NCI-H510A (cell line): Measurements from ENCODE around the gene KPNA2.
A peak's percentile ranks its signal among the peaks of the same experiment; 100 is the strongest.
"Not testable (repeated sequence)": the region's sequence is repeated elsewhere in the genome, so short reads cannot be mapped to it uniquely, and the experiment has no call there.

ENCODE experiments used
- DNase-seq: peaks from one replicate; lab custom pipeline; 2025; lab: John Stamatoyannopoulos, UW

KPNA2 gene

GRCh38 chr17:68020409-68020756, 15.2 kb upstream of the KPNA2 start:
- no peak for DNase-seq

DNA sequence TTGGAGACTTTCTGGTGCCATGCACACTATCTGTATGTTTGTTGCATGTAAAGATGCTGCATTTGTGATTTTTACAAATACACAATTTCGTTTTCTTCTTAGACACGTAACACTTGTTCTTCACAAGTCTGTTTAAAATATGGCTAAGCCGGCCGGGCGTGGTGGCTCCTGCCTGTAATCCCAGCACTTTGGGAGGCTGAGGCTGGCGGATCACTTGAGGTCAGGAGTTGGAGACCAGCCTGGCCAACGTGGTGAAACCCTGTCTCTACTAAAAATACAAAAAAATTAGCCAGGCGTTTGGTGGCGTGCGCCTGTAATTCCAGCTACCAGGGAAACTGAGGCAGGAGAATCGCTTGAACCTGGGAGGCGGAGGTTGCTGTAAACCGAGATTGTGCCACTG, 14.7 kb upstream of the KPNA2 start:
- DNase-seq, result not testable (repeated sequence)

DNA sequence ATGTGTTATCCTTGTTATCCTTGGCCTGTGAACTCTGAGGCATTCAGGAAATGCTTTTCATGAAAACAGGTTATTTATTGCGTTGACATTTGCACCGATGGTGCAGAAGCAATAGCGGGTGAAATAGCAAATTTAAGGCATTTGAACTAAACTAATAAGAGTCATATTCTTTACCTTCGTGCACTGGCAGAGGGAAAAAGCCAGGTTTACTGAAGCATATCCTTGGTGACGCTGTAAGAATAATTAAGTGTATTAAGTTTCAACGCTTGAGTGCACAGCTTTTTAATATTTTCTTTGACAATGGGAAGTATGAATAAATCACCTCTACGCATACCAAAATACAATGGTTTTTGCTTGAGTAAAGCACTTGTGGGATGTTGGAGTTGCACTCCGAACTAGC, 13.6 kb upstream of the KPNA2 start:
- DNase-seq, result no peak

GRCh38 chr17:68022547-68022946, 13.0 kb upstream of the KPNA2 start:
- not testable (repeated sequence) for DNase-seq

DNA sequence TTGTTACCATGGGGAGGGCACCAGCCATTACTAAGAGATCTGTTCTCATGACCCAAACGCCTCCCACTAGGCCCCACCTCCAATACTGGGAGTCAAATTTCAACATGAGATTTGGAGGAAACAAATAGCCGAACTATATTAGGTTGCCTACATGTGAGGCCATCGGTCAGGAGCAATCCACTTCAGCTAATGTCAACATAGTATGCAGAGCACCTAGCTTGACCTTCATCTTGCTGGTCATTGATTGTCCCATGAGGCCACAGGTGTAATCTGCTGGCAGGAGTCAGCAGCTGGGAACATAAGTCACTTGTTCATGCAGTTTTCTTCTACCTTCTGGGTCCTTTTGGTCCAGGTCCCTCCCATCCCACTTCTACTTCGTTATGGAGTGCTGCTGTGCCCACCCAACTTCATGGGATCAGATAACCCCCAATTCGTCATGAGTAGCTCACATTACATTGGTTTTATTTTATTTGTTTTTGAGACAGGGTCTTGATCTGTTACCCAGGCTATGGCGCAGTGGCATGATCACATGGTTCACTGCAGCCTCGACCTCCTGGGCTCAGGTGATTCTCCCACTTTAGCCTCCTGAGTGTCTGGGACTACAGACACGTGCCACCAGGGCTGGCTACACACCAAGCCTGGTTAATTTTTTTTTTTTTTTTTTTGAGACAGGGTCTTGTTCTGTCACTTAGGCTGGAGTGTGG, 5.9 kb upstream of the KPNA2 start:
- peak; percentile 17 for DNase-seq

DNA sequence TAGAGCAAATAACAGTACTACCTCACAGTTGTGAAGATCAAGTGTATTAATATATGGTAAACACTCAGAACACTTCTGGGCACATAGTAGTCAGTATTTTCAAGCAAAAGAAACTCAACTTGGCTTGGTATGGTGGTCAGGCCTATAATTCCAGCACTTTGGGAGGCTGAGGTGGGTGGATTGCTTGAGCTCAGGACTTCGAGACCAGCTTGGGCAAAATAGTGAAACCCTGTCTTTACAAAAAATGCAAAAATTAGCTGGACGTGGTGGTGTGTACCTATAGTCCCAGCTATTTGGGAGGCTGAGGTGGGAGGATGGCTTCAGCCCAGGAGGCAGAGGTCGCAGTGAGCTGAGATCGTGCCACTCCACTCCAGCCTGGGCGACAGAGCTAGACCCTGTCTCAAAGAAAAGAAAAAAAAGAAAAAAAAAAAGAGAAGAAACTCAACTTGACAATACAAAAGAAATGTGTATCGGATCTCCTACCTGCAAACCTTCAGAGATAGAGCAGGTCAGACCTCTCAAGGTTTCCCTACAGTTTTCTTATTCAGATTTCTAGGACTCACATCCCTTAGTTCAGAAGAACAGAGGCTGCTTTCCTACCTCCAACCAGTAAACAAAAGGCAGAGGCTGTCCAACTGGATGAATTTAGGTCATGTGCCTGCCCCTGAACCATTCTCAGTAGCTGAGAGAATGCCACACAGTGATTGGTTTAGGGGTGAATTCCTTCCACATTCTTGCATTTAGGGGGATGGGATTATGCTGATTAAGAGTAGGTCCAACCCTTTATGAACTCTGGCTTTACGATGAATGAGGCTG, 1.7 kb upstream of the KPNA2 start:
- no peak for DNase-seq

GRCh38 chr17:68034452-68034776, 1.1 kb upstream of the KPNA2 start:
- DNase-seq, result no peak

DNA sequence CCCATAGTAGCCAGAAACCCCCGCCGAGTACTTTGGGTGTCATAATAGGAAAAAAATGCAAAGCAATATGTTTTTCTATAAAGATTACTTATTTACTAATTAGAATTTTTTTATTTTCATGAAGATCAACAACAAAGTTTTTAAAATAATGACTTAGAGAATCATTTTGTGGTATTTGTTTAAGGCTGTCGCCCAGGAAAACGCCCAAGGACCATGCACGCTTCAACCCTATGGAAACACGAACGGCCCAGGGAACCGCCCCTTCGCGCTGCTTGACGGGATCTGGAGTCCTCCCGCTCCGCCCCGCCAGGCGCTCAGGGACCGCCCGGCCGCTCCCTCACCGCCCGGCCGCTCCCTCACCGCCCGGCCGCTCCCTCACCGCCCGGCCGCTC, 408 bp upstream of the KPNA2 start:
- DNase-seq, result peak; percentile 100

DNA sequence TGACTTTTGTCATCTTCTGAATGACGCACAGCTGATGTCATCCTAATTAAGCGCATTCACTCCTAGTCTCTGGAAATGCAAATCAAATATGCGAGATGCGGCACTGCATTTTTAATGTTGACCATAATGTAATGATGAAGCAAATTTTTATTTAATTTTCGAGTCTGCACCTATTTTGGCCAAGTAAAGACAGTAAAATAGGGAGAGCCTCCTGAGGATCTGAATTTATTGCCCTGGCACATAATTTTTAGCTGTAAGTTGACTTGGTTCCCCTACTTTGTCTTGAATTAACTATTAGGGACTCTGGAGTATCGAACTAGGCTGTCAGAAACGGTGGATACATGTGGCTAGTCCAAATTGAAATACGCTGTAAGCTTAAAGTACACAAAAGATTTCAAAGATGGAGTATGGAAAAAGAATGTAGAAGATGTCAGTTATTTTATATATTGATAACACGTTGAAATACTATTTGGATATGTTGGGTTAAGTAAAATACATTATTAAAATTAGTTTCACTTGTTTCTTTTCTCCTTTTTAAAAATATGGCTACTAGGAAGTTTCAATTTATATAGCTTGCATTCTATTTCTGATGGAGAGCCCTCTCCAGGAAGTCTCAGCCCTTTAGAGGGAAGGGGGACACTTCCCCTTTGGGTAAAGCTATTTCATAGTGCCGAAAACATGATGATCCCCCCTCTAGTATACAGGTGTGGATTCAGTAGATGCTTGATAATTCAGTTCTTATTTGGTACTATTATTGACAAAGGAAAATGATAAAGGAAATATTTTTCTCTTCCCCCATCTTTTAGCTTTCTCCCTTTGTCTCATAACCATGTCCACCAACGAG, 991 bp downstream of the KPNA2 start:
- DNase-seq, result no peak

DNA sequence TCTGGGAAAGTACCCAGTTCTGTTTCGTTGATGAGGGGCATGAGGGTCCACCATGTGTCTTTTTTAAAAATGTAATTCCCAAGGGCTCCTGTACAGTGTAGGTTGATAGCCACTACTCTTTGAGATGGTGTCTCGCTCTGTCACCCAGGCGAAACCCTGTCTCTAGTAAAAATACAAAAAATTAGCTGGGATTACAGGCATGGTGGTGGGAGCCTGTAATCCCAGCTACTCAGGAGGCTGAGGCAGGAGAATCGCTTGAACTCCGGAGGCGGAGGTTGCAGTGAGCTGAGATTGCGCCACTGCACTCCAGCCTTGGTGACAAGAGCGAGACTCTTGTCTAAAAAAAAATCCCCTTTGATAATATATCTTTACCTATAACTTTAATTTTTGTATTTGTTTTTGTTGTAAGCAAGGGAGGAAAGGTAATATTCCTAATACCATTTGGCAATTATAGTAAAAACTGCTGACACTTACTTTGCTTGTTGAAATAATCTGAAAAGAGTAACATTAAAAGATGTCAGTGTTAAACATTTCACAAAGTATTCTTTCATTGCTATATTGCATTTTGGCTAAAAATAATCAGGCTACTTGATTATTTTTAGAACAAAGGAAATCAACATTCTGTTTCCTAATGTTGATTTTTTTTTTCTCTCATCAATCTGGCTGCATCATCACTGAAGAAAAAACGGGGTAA, 11.8 kb downstream of the KPNA2 start:
- DNase-seq, result no peak

DNA sequence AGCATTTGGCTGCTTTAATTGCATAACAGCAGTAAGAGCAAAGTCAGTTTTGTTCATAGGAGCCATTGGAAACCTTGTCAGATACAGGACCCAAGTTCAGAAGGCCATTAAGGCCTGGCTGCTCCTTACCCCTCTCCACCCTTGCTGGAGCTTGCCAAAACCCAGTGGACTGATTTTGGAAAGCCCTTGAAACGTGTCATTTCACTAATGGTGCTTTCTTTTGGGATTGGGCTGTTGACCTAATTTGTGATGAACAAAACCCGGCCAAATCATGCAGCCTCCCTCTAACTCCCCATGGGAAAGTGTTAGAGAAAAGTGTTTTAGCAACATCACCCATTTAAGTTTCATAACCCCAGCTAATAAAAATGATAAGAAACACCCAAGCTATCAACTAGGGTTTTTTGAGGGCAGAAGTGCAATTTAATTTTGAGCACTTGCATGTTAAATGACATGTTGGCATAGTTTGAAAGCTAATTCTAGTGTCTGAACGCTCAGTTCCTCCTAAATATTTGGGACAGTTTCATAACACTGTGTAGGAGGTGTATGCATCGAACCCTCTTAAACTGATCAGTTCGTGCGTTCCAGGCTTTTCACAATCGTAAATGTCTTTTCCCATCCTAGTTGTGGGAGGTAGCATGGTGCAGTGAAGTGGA, 12.5 kb downstream of the KPNA2 start:
- DNase-seq, result not testable (repeated sequence)

- DNase-seq, result no peak
These were observed 13.5 kb downstream of the KPNA2 start for GRCh38 chr17:68048996-68049395.

DNA sequence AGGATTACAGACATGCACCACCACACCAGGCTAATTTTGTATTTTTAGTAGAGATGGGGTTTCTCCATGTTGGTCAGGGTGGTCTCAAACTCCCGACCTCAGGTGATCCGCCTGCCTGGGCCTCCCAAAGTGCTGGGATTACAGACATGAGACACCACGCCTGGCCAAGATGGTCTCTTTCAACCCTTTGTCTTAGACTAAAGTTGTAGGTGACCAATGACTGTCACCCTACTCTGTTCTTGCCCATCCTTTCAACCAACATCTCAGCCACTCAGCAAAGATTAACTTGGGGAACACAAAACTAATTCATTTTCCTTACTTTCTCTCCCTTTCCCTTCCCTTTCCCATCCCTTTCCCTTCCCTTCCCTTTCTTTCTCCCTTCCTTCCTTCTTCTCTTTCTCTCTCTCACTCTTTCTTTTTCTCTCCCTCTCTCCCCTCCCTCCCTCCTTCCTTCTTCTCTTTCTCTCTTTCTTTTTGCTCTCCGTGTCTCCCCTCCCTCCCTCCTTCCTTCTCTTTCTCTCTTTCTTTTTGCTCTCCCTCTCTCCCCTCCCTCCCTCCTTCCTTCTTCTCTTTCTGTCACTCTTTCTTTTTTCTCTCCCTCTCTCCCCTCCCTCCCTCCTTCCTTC, 14.4 kb downstream of the KPNA2 start:
- DNase-seq, result not testable (repeated sequence)

DNA sequence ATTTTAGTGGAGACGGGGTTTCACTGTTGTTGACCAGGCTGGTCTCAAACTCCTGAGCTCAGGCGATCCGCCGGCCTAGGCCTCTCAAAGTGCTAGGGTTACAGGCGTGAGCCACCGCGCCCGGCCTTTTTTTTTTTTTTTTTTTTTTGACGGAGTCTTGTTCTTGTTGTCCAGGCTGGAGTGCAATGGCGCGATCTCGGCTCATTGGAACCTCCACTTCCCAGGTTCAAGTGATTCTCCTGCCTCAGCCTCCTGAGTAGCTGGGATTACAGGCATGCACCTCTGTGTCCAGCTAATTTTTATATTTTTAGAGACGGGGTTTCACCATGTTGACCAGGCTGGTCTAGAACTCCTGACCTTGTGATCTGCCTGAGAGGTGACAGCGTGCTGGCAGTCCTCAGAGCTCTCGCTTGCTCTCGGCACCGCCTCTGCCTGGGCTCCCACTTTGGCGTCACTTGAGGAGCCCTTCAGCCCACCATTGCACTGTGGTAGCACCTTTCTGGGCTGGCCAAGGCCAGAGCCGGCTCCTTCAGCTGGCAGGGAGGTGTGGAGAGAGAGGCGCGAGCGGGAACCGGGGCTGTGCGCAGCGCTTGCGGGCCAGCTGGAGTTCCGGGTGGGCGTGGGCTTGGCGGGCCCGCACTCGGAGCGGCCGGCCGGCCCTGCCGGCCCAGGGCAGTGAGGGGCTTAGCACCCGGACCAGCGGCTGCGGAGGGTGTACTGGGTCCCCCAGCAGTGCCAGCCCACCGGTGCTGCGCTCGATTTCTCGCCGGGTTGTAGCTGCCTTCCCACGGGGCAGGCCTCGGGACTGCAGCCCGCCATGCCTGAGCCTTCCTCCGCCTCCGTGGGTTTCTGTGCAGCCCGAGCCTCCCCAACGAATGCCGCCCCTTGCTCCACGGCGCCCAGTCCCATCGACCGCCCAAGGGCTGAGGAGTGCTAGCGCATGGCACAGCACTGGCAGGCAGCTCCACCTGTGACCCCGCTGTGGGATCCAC, 16.1 kb downstream of the KPNA2 start:
- not testable (repeated sequence) for DNase-seq

DNA sequence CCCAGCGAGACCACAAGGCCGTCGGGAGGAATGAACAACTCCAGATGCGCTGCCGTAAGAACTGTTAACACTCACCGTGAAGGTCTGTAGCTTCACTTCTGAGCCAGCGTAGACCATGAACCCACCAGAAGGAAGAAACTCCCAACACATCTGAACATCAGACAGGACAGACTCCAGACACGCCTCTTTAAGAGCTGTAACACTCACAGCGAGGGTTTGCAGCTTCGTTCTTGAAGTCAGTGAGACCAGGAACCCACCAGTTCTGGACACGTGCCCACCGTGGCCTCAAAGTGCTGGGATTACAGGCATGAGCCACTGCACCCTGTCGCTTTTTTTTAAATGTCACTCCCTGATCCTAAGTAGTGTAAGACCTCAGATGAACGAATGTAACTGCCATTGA, 17.3 kb downstream of the KPNA2 start:
- DNase-seq, result no peak

DNA sequence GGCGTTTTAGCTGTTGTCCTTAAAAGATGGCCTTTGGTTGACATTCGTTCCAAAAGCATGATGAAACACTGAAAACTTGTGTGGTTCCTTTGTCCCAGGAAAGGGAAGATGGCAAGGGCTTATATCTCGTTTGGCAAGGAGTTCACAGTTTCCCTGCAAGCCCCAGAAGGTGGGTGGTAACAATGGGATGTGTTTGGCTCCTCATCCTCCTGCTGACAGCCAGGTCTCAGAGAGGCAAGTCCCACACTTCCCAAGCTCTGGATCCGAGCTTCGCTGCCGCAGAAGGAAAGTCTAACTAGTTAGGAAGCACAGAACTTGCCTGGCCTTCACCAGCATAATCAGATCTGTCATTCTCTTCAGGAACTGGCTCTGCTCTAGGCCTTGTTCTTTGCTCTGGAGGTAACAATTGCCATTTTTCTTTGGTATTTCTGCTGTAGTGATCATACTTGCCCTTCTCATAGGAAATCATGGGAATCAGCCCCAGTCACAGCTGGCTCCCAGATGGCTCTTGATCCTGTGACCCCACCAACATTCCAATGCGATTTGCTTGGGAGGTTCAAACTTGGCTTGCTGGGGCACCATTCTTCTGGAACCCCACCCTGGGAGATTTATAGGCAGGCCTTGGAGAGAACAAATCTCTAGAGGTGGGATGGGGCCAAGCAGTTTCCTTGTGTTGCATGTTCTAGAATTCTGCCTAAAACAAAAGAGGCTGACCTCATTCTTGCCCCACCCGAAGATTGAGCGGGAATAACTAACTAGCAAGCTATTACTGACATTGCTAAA, 17.9 kb downstream of the KPNA2 start:
- no peak for DNase-seq

DNA sequence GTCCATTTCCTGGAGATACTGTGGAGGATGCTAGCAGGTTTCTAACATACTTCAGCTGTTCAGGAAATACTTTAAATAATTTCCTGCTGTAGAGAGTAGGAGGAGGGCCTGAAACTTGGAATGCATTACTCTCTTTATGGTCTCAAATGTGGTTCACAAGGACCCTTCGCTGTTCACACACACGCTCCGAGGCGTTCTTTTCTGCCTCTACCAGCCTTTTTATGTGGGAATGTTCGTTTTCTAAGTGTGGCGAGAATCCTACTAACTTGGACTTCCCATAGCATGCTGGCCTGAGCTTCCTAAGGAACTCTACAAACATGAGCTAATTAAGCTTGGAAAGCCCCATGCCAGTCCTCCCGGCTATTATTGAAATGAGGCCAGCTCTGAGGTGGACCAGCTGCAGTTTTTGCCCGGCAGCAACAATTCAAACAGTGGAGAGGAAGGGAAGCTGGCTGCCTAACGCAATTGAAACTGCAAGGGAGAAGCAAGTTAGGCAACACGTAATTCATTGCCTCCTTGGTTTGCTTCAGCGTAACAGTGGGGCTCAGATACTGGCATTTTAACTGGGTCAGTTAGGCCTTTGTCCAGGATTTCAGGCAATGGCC, 18.9 kb downstream of the KPNA2 start:
- DNase-seq, result no peak

- no peak for DNase-seq
These were observed 22.0 kb downstream of the KPNA2 start for GRCh38 chr17:68057531-68057952.

GRCh38 chr17:68060336-68060735, 24.8 kb downstream of the KPNA2 start:
- no peak for DNase-seq
